Spinal cord (tissue), 10 donors: ENCODE results near the gene KIF19. TPM values are rescaled to one million over a fixed set of nuclear protein-coding genes. Genes with fewer than 3 reads are reported as not detected.

Source experiments
- DNase-seq, 6 donors: peaks; one replicate each; pipeline versions ENCODE4 v3.0.0 to v3.0.0-alpha.2; 2013 to 2015; ENCODE audit warnings: low spot score in 6 of 6, low read depth in 4 of 6
- H3K27ac ChIP-seq: one replicate; pipeline ENCODE4 v1.5.1; 2013; ENCODE audit warnings: low read depth, low read length, control low read depth
- H3K27me3 ChIP-seq: one replicate; pipeline ENCODE4 v1.6.1; 2013; ENCODE audit warnings: low read length; ENCODE audit not compliant: control insufficient read depth, insufficient read depth
- H3K36me3 ChIP-seq: one replicate; pipeline ENCODE4 v1.6.1; 2013; ENCODE audit warnings: low read length; ENCODE audit not compliant: control insufficient read depth, insufficient read depth
- H3K4me1 ChIP-seq: one replicate; pipeline ENCODE4 v1.6.1; 2013; ENCODE audit warnings: low read length; ENCODE audit not compliant: control insufficient read depth, insufficient read depth
- H3K4me3 ChIP-seq: one replicate; pipeline ENCODE4 v1.5.1; 2013; ENCODE audit warnings: low read depth, low read length, control low read depth
- H3K9me3 ChIP-seq: one replicate; pipeline ENCODE4 v1.6.1; 2013; ENCODE audit warnings: low read length; ENCODE audit not compliant: control insufficient read depth, insufficient read depth
- WGBS: methylation state at CpG from one replicate; pipeline ENCODE4 v1.1.5; 2013; ENCODE audit warnings: missing lambda C conversion rate; ENCODE audit not compliant: insufficient coverage; 5-methylcytosine and 5-hydroxymethylcytosine counted together
- polyA plus RNA-seq, 2 donors: library from polyadenylated mRNA; unstranded; fragments of 120-200 nt; gene quantifications; one replicate each; pipeline ENCODE4 v1.2.1, GENCODE V29; 2013; ENCODE audit not compliant: insufficient read length in 2 of 2
- total RNA-seq, 2 donors: library from RNA; depleted of rRNA in 1 of 2; stranded (reverse); fragments of 120-200 nt in 1 of 2; fragments of >200 nt in 1 of 2; gene quantifications; one replicate each; pipeline versions ENCODE4 v1.2.3 to v1.2.4, GENCODE V29; 2013 to 2014
- donor health status: healthy.

The KIF19 gene
- total and polyA plus RNA-seq, 4 donors, result 1.8 to 2.8 (median 2.5) TPM

DNA sequence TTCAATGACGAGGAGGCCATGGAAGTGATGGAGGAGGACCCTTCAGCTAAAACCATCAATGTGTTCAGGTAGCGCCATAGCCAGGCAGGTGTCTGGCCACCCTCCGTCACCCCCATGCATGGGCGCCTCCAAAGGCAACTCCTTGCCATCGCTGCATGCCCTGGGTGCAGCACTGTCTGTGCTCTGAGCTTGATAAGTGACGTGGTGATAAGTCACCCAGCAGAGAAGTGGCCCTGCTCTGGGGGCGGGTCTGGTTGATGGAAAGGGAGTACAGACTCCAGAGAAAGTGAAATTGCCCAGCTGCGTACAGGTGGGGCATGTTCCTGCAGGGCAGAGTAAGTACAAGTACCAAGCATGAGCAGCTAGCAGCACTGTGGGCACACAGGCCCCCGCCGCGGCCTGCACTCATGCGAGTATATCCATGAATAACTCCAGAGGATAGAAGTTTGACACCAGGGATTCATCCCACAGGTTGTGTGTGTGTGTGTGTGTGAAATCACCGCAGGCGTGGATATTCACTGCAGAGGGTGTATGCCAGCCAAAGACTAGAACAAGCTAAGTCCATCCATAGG, 38.9 kb upstream of the KIF19 start:
- peaks cover 2% of the 10 kb centered on the region for H3K36me3 ChIP-seq
- 93% methylated on average over 12 of the region's 14 CpGs for whole genome bisulfite sequencing
- no peaks in the 10 kb centered on the region for H3K9me3 ChIP-seq
- DNase-seq, result no peak
- peaks cover 2% of the 10 kb centered on the region for H3K27me3 ChIP-seq
- peaks cover 21% of the 10 kb centered on the region for H3K4me1 ChIP-seq
- H3K27ac ChIP-seq, result no peak overlapping the region
- H3K4me3 ChIP-seq, result no peak overlapping the region

DNA sequence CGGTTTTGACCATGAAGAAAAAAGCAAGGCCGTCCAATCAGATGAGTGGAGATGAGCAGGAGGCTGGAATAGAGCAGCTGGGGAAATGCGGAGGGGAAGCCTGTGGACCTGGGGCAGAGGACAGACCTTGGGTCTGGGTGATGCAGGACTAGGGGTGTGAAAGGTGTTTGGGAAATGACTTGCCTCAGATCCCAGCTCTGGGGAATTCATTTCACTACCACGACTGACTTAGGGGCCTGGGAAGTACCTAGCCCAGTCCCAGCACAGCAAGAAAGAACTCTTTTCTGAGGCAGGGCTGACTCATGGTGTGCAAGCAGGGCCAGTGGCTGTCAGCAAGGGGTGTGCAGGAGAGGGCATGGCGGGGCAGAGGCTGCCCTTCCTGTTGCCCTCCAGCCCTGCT, 37.2 kb upstream of the KIF19 start:
- H3K9me3 ChIP-seq, result no peaks in the 10 kb centered on the region
- H3K36me3 ChIP-seq, result peaks cover 2% of the 10 kb centered on the region
- H3K4me1 ChIP-seq, result peaks cover 21% of the 10 kb centered on the region
- H3K4me3 ChIP-seq, result no peak overlapping the region
- H3K27me3 ChIP-seq, result peaks cover 2% of the 10 kb centered on the region
- DNase-seq, result no peak
- 88% methylated on average over 5 of the region's 5 CpGs for WGBS
- no peak overlapping the region for H3K27ac ChIP-seq

DNA sequence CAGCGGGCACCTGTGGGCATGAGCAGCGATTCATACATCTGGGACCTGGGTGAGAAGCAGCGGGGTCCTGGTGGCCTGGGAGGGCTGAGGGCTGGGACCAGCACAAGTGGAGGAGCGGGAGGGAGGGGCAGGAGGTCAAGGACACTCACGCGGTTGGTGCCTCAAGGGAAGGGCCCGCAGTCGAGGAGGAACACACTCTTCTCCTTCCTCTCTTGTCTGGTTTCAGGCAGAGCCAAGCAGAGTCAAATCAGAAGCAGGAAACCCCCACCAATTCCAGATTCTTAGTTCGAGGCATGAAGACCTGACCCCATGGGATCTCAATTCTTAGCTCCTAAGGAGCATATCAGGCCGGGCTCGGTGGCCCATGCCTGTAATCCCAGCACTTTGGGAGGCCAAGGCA, 36.3 kb upstream of the KIF19 start:
- Histone ChIP-seq H3K4me3 (no peak overlapping the region), H3K27ac (no peak overlapping the region), H3K4me1 (peaks cover 19% of the 10 kb centered on the region), H3K9me3 (peaks cover under 1% of the 10 kb centered on the region), H3K27me3 (peaks cover 2% of the 10 kb centered on the region), H3K36me3 (peaks cover 2% of the 10 kb centered on the region)
- whole genome bisulfite sequencing, result 84% methylated on average over 5 of the region's 11 CpGs
- no peak for DNase-seq

DNA sequence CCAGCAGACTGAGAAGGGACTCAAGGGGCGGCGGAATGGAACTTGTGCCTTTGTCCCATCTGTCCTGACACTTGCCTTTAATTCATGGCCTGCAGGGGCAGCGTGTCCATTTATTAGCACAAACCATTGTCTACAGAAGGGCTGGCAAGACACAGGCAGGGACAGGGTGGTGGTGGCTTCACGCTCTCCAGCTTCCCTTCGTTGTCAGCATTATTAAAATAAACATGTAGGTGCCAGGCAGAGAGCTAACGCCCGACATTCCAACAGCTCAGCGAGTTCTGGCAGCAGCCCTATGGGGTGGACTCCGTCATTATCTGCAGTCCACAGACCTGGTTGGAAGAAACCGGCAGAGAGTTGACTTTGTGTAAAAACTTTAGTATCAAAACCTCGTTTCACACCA, 35.7 kb upstream of the KIF19 start:
- peak in 1 of 6 donors; percentile 34 for DNase-seq
- H3K27me3 ChIP-seq, result peaks cover 2% of the 10 kb centered on the region
- peaks cover 2% of the 10 kb centered on the region for H3K36me3 ChIP-seq
- H3K27ac ChIP-seq, result no peak overlapping the region
- H3K9me3 ChIP-seq, result peaks cover 4% of the 10 kb centered on the region
- 16% methylated on average over 10 of the region's 11 CpGs for WGBS
- H3K4me1 ChIP-seq, result peaks cover 13% of the 10 kb centered on the region
- no peak overlapping the region for H3K4me3 ChIP-seq

DNA sequence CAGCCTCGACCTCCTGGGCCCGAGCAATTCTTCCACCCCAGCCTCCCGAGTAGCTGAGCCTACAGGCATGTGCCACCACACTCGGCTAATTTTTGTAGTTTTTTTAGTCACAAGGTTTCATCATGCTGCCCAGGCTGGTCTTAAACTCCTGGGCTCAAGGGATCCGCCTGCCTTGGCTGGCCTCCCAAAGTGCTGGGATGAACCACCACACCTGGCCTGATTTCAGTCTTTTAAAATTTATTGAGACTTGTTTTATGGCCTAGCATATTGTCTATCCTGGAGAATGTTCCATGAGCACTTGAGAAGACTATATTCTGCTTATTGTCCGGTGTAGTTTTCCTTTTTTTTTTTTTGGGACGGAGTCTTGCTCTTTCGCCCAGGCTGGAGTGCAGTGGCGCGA, 33.5 kb upstream of the KIF19 start:
- Histone ChIP-seq H3K9me3 (peaks cover 4% of the 10 kb centered on the region), H3K27me3 (peaks cover 2% of the 10 kb centered on the region), H3K4me3 (no peak overlapping the region), H3K4me1 (peaks cover 22% of the 10 kb centered on the region), H3K27ac (no peak overlapping the region), H3K36me3 (no peaks in the 10 kb centered on the region)
- WGBS, result 81% methylated on average over 5 of the region's 10 CpGs
- no peak for DNase-seq

- WGBS, result 69% methylated on average over 8 of the region's 10 CpGs
- H3K4me3 ChIP-seq, result no peak overlapping the region
- no peaks in the 10 kb centered on the region for H3K27me3 ChIP-seq
- H3K9me3 ChIP-seq, result peaks cover 4% of the 10 kb centered on the region
- H3K36me3 ChIP-seq, result no peaks in the 10 kb centered on the region
- peak overlapping the region; percentile 37 for H3K27ac ChIP-seq
- peaks cover 18% of the 10 kb centered on the region for H3K4me1 ChIP-seq
- DNase-seq, result no peak
These were observed 30.1 kb upstream of the KIF19 start for GRCh38 chr17:74295625-74296547.

GRCh38 chr17:74296548-74296936, 29.5 kb upstream of the KIF19 start:
- Histone ChIP-seq H3K27ac (peak overlapping the region; percentile 37), H3K4me3 (no peak overlapping the region), H3K4me1 (peaks cover 18% of the 10 kb centered on the region), H3K36me3 (no peaks in the 10 kb centered on the region), H3K27me3 (no peaks in the 10 kb centered on the region), H3K9me3 (peaks cover 4% of the 10 kb centered on the region)
- 2% methylated on average over 4 of the region's 5 CpGs for WGBS
- peak in 3 of 6 donors; percentile 62 to 87 (median 86) for DNase-seq

DNA sequence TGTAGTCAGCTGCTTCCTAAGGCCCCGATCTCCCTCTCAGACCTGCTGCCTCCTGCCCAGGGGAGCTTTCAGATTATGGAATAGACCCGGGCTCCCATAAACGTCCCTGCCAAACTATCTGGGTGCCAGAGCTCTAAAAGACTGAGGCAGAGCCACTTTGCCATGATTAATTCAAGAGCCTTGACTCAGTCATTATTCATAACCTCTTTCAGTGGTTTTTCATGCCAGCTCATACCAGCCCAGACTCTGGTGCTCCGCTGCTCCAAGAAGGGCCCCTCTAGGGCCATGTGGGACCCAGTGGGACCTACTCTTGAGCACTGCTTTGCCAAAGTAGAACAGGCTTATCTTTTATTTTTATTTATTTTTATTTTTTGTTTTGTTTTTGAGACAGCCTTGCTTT, 28.1 kb upstream of the KIF19 start:
- Histone ChIP-seq H3K27me3 (no peaks in the 10 kb centered on the region), H3K4me1 (peaks cover 18% of the 10 kb centered on the region), H3K4me3 (no peak overlapping the region), H3K9me3 (peaks cover 4% of the 10 kb centered on the region), H3K36me3 (no peaks in the 10 kb centered on the region), H3K27ac (no peak overlapping the region)
- WGBS, result 58% methylated on average over 3 of the region's 4 CpGs
- DNase-seq, result peak in 2 of 6 donors; percentile 44 to 52

DNA sequence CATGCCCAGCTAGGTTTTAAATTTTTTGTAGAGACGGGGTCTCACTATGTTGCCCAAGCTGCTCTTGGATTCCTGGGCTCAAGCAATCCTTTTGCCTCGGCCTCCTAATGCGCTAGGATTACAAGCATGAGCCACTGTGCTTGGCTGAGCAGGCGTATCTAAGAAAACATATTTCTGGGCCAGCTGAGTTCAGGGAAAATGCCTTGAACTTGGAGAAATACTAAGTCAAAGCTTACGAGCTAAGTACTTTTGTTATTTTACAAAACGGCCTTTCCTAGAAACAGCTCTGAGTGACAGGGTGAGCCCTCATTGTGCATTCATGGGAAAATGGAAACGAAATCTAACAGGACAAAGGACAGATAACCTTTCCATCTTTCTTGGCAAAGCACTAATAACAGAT, 27.2 kb upstream of the KIF19 start:
- peaks cover 4% of the 10 kb centered on the region for H3K9me3 ChIP-seq
- WGBS, result 67% methylated on average over 6 of the region's 7 CpGs

More for the DNA sequence above, 27.2 kb upstream of the KIF19 start:
- DNase-seq, result peak in 1 of 6 donors; percentile 53
- Histone ChIP-seq H3K4me3 (no peak overlapping the region), H3K27ac (peak overlapping the region; percentile 22), H3K4me1 (peaks cover 18% of the 10 kb centered on the region), H3K27me3 (no peaks in the 10 kb centered on the region), H3K36me3 (no peaks in the 10 kb centered on the region)
